NCI-H1436 (cell line): Measurements from ENCODE around the gene WDFY2.

Experiments used
- DNase-seq: peaks from one replicate; lab custom pipeline; 2025; lab: John Stamatoyannopoulos, UW

WDFY2 gene

GRCh38 chr13:51707461-51707860 is 123.2 kb downstream of the WDFY2 start:
- no peak for DNase-seq

GRCh38 chr13:51713807-51714206 is 129.5 kb downstream of the WDFY2 start:
- no peak for DNase-seq

GRCh38 chr13:51714663-51715168 is 130.5 kb downstream of the WDFY2 start:
- DNase-seq = no peak

- DNase-seq = no peak
Observed at GRCh38 chr13:51715613-51716012, 131.4 kb downstream of the WDFY2 start.

- DNase-seq = peak; percentile 74
Observed at GRCh38 chr13:51717786-51718398, 133.6 kb downstream of the WDFY2 start.

- DNase-seq = no peak
Observed at GRCh38 chr13:51719394-51719793, 135.1 kb downstream of the WDFY2 start.

GRCh38 chr13:51721496-51721895 is 137.2 kb downstream of the WDFY2 start:
- no peak for DNase-seq

- no peak for DNase-seq
Observed at GRCh38 chr13:51723529-51723928, 139.3 kb downstream of the WDFY2 start.

GRCh38 chr13:51724721-51725120 is 140.5 kb downstream of the WDFY2 start:
- no peak for DNase-seq

GRCh38 chr13:51726446-51727193 is 142.4 kb downstream of the WDFY2 start:
- no peak for DNase-seq

GRCh38 chr13:51727634-51728274 is 143.5 kb downstream of the WDFY2 start:
- DNase-seq = no peak

GRCh38 chr13:51728275-51728673 is 144.0 kb downstream of the WDFY2 start:
- DNase-seq = no peak

- DNase-seq = no peak
Observed at GRCh38 chr13:51728972-51729371, 144.7 kb downstream of the WDFY2 start.

GRCh38 chr13:51729866-51730553 is 145.7 kb downstream of the WDFY2 start:
- DNase-seq = no peak

GRCh38 chr13:51730927-51731326 is 146.7 kb downstream of the WDFY2 start:
- DNase-seq = no peak

GRCh38 chr13:51731759-51732158 is 147.5 kb downstream of the WDFY2 start:
- DNase-seq = no peak

GRCh38 chr13:51733374-51734298 is 149.4 kb downstream of the WDFY2 start:
- DNase-seq = no peak

- DNase-seq = no peak
Observed at GRCh38 chr13:51734786-51735185, 150.5 kb downstream of the WDFY2 start.

GRCh38 chr13:51737609-51738008 is 153.3 kb downstream of the WDFY2 start:
- DNase-seq = no peak

GRCh38 chr13:51738226-51738905 is 154.1 kb downstream of the WDFY2 start:
- no peak for DNase-seq
